ENCODE measurements around the gene STARD3NL. TPM values are rescaled to one million over a fixed set of nuclear protein-coding genes. Genes with fewer than 3 reads are reported as not detected.
A peak's percentile ranks its signal among the peaks of the same experiment; 100 is the strongest.

The STARD3NL gene
- total RNA-seq, 1 donor from 2014 or later = 46.7 TPM

GRCh38 chr7:38185395-38186307 is 7.6 kb downstream of the STARD3NL start:
- DNase-seq (ENCODE audit: extremely low spot score, unreplicated experiment) = no peak
- peaks cover 41% of the 10 kb centered on the region for H3K4me1 Mint-ChIP-seq (ENCODE audit: unreplicated experiment)
- TF ChIP-seq CTCF (conservative IDR thresholded peaks at IDR 0.05) = no peak
- H3K27ac Mint-ChIP-seq = peak overlapping the region; percentile 24
- peaks cover 18% of the 10 kb centered on the region for H3K36me3 Mint-ChIP-seq
- no peak overlapping the region for H3K4me3 Mint-ChIP-seq
- peaks cover 4% of the 10 kb centered on the region for H3K9me3 Mint-ChIP-seq
- no peaks in the 10 kb centered on the region for H3K27me3 Mint-ChIP-seq

GRCh38 chr7:38186593-38187314 is 8.7 kb downstream of the STARD3NL start:
- no peak for DNase-seq (ENCODE audit: extremely low spot score, unreplicated experiment)
- Mint-ChIP-seq H3K9me3 (peaks cover 4% of the 10 kb centered on the region), H3K4me3 (no peak overlapping the region), H3K36me3 (peaks cover 29% of the 10 kb centered on the region), H3K4me1 (ENCODE audit: unreplicated experiment) (peaks cover 39% of the 10 kb centered on the region), H3K27ac (no peak overlapping the region), H3K27me3 (no peaks in the 10 kb centered on the region)
- no peak for TF ChIP-seq CTCF (conservative IDR thresholded peaks at IDR 0.05)

GRCh38 chr7:38187794-38188440 is 9.9 kb downstream of the STARD3NL start:
- peaks cover 38% of the 10 kb centered on the region for H3K4me1 Mint-ChIP-seq (ENCODE audit: unreplicated experiment)
- peaks cover 4% of the 10 kb centered on the region for H3K9me3 Mint-ChIP-seq
- no peak overlapping the region for H3K4me3 Mint-ChIP-seq

GRCh38 chr7:38189231-38189938 is 11.3 kb downstream of the STARD3NL start:
- peaks cover 33% of the 10 kb centered on the region for H3K36me3 Mint-ChIP-seq
- DNase-seq (ENCODE audit: extremely low spot score, unreplicated experiment) = no peak
- H3K4me3 Mint-ChIP-seq = no peak overlapping the region
- H3K27me3 Mint-ChIP-seq = no peaks in the 10 kb centered on the region
- H3K27ac Mint-ChIP-seq = no peak overlapping the region
- peaks cover 38% of the 10 kb centered on the region for H3K4me1 Mint-ChIP-seq (ENCODE audit: unreplicated experiment)
- TF ChIP-seq CTCF (conservative IDR thresholded peaks at IDR 0.05) = no peak
- no peaks in the 10 kb centered on the region for H3K9me3 Mint-ChIP-seq

More at GRCh38 chr7:38187794-38188440, 9.9 kb downstream of the STARD3NL start:
- Mint-ChIP-seq H3K27me3 (no peaks in the 10 kb centered on the region), H3K27ac (peak overlapping the region; percentile 25), H3K36me3 (peaks cover 38% of the 10 kb centered on the region)
- no peak for DNase-seq (ENCODE audit: extremely low spot score, unreplicated experiment)
- TF ChIP-seq CTCF (conservative IDR thresholded peaks at IDR 0.05) = no peak

- Mint-ChIP-seq H3K27me3 (no peaks in the 10 kb centered on the region), H3K36me3 (peaks cover 31% of the 10 kb centered on the region), H3K4me3 (no peak overlapping the region), H3K27ac (no peak overlapping the region), H3K9me3 (no peaks in the 10 kb centered on the region), H3K4me1 (ENCODE audit: unreplicated experiment) (peaks cover 38% of the 10 kb centered on the region)
- DNase-seq (ENCODE audit: extremely low spot score, unreplicated experiment) = no peak
- no peak for TF ChIP-seq CTCF (conservative IDR thresholded peaks at IDR 0.05)
Observed at GRCh38 chr7:38190011-38190410, 12.0 kb downstream of the STARD3NL start.
